Vagina (tissue), 2 donors: Measurements from ENCODE around the gene HJV.

ENCODE experiments used
- CTCF ChIP-seq, 3 experiments: fragments of 450-650 bp in 2 of 3; fragments of 200-600 bp in 1 of 3; sonication (generic) in 1 of 3; IDR thresholded peaks; one replicate each; pipeline ENCODE4 v1.5.1; 2017 to 2019; ENCODE audit warnings: antibody characterized with exemption in 3 of 3, mild to moderate bottlenecking in 2 of 3, moderate library complexity in 2 of 3
- POLR2A ChIP-seq, 2 donors: fragments of 450-650 bp; IDR thresholded peaks; one replicate each; pipeline ENCODE4 v1.6.1; 2017; ENCODE audit warnings: antibody characterized with exemption in 2 of 2, mild to moderate bottlenecking in 2 of 2, moderate library complexity in 2 of 2
- POLR2AphosphoS5 ChIP-seq, 2 donors: sonication (generic); formaldehyde crosslinking; IDR thresholded peaks; one replicate each; pipeline ENCODE4 v1.9.0; 2017; ENCODE audit warnings: antibody characterized with exemption in 2 of 2, mild to moderate bottlenecking in 2 of 2, low read depth in 1 of 2; ENCODE audit not compliant: insufficient read depth in 1 of 2

GRCh38 chr1:145974721-145975120, 46.8 kb downstream of the HJV start:
- no peak for TF ChIP-seq CTCF (IDR thresholded peaks at IDR 0.05)
- TF ChIP-seq POLR2A (IDR thresholded peaks at IDR 0.05): no peak
- no peak for TF ChIP-seq POLR2AphosphoS5 (IDR thresholded peaks at IDR 0.05; ENCODE audit: insufficient read depth in 1 of 2, low read depth in 1 of 2)
